ENCODE results near the gene NTHL1.

GRCh38 chr16:2046893-2047329 lies 723 bp downstream of the NTHL1 start:
- TF ChIP-seq CTCF (conservative IDR thresholded peaks at IDR 0.05) (no peak), EZH2 (IDR thresholded peaks at IDR 0.05; ENCODE audit: low read depth) (no peak)

Measured in PC-9 (cell line).